ENCODE data around the gene ACTMAP.

The ACTMAP gene

GRCh38 chr19:40705362-40705651, 45.0 kb downstream of the ACTMAP start:
- peak; percentile 19 for DNase-seq (ENCODE audit: low read depth, low spot score)
- H3K4me3 ChIP-seq (ENCODE audit: low read depth, low read length), result no peak overlapping the region
- in situ Hi-C loops (cut with HindIII; ENCODE audit: low sequenced_read_pairs), result no loop called here
- no peak for TF ChIP-seq CTCF (IDR thresholded peaks at IDR 0.05; ENCODE audit: low read depth, low read length)

- TF ChIP-seq CTCF (IDR thresholded peaks at IDR 0.05; ENCODE audit: low read depth, low read length), result no peak
- H3K4me3 ChIP-seq (ENCODE audit: low read depth, low read length), result no peak overlapping the region
- in situ Hi-C loops (cut with HindIII; ENCODE audit: low sequenced_read_pairs), result no loop called here
Observed at GRCh38 chr19:40704491-40705361, 45.6 kb downstream of the ACTMAP start.

GRCh38 chr19:40703029-40703755, 47.1 kb downstream of the ACTMAP start:
- in situ Hi-C loops (cut with HindIII; ENCODE audit: low sequenced_read_pairs), result no loop called here
- no peak for DNase-seq (ENCODE audit: low read depth, low spot score)
- no peak for TF ChIP-seq CTCF (IDR thresholded peaks at IDR 0.05; ENCODE audit: low read depth, low read length)
- H3K4me3 ChIP-seq (ENCODE audit: low read depth, low read length), result no peak overlapping the region

More at GRCh38 chr19:40704491-40705361, 45.6 kb downstream of the ACTMAP start:
- DNase-seq (ENCODE audit: low read depth, low spot score), result no peak

GRCh38 chr19:40702337-40703012, 47.8 kb downstream of the ACTMAP start:
- peak; percentile 70 for TF ChIP-seq CTCF (IDR thresholded peaks at IDR 0.05; ENCODE audit: low read depth, low read length)
- peak; percentile 15 for DNase-seq (ENCODE audit: low read depth, low spot score)
- in situ Hi-C loops (cut with HindIII; ENCODE audit: low sequenced_read_pairs), result no loop called here
- no peak overlapping the region for H3K4me3 ChIP-seq (ENCODE audit: low read depth, low read length)

GRCh38 chr19:40701758-40702157, 48.5 kb downstream of the ACTMAP start:
- no peak for DNase-seq (ENCODE audit: low read depth, low spot score)
- in situ Hi-C loops (cut with HindIII; ENCODE audit: low sequenced_read_pairs), result no loop called here
- TF ChIP-seq CTCF (IDR thresholded peaks at IDR 0.05; ENCODE audit: low read depth, low read length), result no peak
- H3K4me3 ChIP-seq (ENCODE audit: low read depth, low read length), result no peak overlapping the region

- no peak for DNase-seq (ENCODE audit: low read depth, low spot score)
- in situ Hi-C loops (cut with HindIII; ENCODE audit: low sequenced_read_pairs), result no loop called here
- no peak overlapping the region for H3K4me3 ChIP-seq (ENCODE audit: low read depth, low read length)
- TF ChIP-seq CTCF (IDR thresholded peaks at IDR 0.05; ENCODE audit: low read depth, low read length), result no peak
Observed at GRCh38 chr19:40700083-40700482, 50.2 kb downstream of the ACTMAP start.

Data from astrocyte of the spinal cord (primary cell).